Activated T-cell treated with anti-CD3 and anti-CD28 coated beads, Interleukin-2, amount 50 U/mL, for 24 hours (primary cell): ENCODE measurements around the gene NRXN3.
"Not testable (repeated sequence)": the region's sequence is repeated elsewhere in the genome, so short reads cannot be mapped to it uniquely, and the experiment has no call there.

ENCODE experiments used
- DNase-seq: peaks from one replicate; pipeline ENCODE4 v3.0.0-alpha.2; 2020
- H3K27ac Mint-ChIP-seq: 2 replicates; pipeline ENCODE4 v1.8.0; 2020; ENCODE audit warnings: mild to moderate bottlenecking, mixed read lengths
- H3K27me3 Mint-ChIP-seq: 2 replicates; pipeline ENCODE4 v1.8.0; 2020; ENCODE audit warnings: mixed read lengths
- H3K36me3 Mint-ChIP-seq: 2 replicates; pipeline ENCODE4 v1.8.0; 2020; ENCODE audit warnings: low read depth, mixed read lengths
- H3K4me1 Mint-ChIP-seq: 2 replicates; pipeline ENCODE4 v1.8.0; 2020; ENCODE audit warnings: low read depth, mixed read lengths
- H3K4me3 Mint-ChIP-seq: 2 replicates; pipeline ENCODE4 v1.8.0; 2020; ENCODE audit warnings: mild to moderate bottlenecking, moderate library complexity, mixed read lengths
- H3K9me3 Mint-ChIP-seq: 2 replicates; pipeline ENCODE4 v1.8.0; 2020; ENCODE audit warnings: mixed read lengths

The NRXN3 gene

DNA sequence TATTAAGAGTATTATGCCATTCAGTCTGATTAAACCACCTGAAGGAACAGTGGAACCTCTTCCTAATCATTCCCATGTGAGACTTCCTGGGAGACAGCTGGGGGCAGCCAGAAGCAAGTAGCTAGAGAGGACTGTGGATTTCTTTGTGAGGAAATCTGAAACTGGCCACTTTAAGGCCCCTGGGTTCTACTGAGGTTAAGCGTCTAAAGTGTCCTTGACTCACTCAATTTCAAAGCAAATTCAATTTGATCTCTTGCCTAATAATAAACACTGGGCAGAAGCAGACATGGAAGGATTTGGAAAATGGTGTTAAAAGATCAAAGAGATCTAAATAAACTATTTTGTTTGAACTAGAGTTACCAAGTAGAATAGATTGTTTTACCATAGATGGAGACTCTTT is 909.9 kb downstream of the NRXN3 start:
- no peaks in the 10 kb centered on the region for H3K9me3 Mint-ChIP-seq
- no peaks in the 10 kb centered on the region for H3K36me3 Mint-ChIP-seq
- H3K4me3 Mint-ChIP-seq = no peak overlapping the region
- no peak overlapping the region for H3K27ac Mint-ChIP-seq
- no peaks in the 10 kb centered on the region for H3K27me3 Mint-ChIP-seq
- no peak for DNase-seq
- no peaks in the 10 kb centered on the region for H3K4me1 Mint-ChIP-seq

GRCh38 chr14:79082883-79083282 is 912.7 kb downstream of the NRXN3 start:
- Mint-ChIP-seq H3K36me3 (no peaks in the 10 kb centered on the region), H3K4me1 (no peaks in the 10 kb centered on the region), H3K4me3 (no peak overlapping the region), H3K9me3 (no peaks in the 10 kb centered on the region), H3K27ac (no peak overlapping the region), H3K27me3 (no peaks in the 10 kb centered on the region)
- no peak for DNase-seq

- Mint-ChIP-seq H3K4me1 (no peaks in the 10 kb centered on the region), H3K4me3 (no peak overlapping the region), H3K27ac (no peak overlapping the region), H3K36me3 (no peaks in the 10 kb centered on the region), H3K27me3 (no peaks in the 10 kb centered on the region), H3K9me3 (no peaks in the 10 kb centered on the region)
- no peak for DNase-seq
These were observed 913.2 kb downstream of the NRXN3 start for GRCh38 chr14:79083356-79083755.

DNA sequence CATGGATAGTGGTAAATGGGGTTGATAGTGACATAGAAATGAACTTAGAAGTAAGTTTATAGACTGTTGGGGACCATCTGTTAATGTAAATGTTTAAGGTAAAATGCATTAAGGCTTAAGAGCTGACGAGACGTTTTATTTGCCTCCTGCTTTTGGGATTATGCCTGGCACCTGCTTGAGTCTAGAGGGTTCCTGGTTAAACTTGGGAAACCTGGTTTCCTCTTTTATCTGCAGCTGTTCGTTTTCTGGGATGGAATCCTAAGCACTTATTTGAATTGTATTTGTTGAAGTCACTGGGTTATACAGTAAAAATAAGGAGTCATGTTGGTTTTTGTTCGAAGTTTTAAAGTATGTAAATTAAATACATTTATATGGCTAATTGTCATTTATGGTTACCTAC is 914.7 kb downstream of the NRXN3 start:
- Mint-ChIP-seq H3K4me1 (no peaks in the 10 kb centered on the region), H3K4me3 (no peak overlapping the region), H3K27me3 (no peaks in the 10 kb centered on the region), H3K9me3 (no peaks in the 10 kb centered on the region), H3K36me3 (no peaks in the 10 kb centered on the region), H3K27ac (no peak overlapping the region)
- DNase-seq = no peak

- Mint-ChIP-seq H3K27me3 (no peaks in the 10 kb centered on the region), H3K36me3 (no peaks in the 10 kb centered on the region), H3K9me3 (no peaks in the 10 kb centered on the region), H3K4me3 (no peak overlapping the region), H3K27ac (no peak overlapping the region), H3K4me1 (no peaks in the 10 kb centered on the region)
- DNase-seq = no peak
These were observed 919.4 kb downstream of the NRXN3 start for GRCh38 chr14:79089576-79089975.

- Mint-ChIP-seq H3K36me3 (no peaks in the 10 kb centered on the region), H3K27me3 (no peaks in the 10 kb centered on the region), H3K27ac (no peak overlapping the region), H3K4me3 (no peak overlapping the region), H3K9me3 (no peaks in the 10 kb centered on the region), H3K4me1 (no peaks in the 10 kb centered on the region)
- no peak for DNase-seq
These were observed 920.5 kb downstream of the NRXN3 start for GRCh38 chr14:79090641-79091180.

DNA sequence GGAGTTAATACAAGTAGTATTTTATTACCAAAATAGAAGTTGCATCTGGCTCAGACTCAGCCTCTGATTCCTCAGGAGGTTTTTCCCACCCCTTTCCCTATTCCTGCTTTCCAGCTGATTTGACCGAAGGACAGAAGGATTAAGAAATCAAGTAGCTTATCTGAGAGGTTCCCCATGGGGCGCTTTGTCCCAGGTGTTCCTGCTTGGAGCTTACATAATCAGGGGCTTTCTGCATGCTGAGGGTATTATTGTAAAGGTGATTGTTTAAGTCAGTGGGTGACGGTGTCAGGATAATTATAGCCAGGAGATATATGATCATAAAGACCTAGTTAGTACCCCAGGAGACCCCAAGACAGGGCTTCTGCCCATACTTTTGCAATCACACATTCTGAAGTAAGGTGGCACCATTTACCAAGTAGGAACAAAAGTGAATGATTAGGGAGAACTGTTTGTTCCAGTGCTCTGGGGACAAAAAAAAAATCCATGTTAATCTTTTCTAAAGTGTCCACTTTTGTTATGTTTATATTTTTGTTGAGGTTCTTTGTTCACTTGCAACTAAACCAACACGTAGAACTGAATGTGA is 921.3 kb downstream of the NRXN3 start:
- no peak overlapping the region for H3K4me3 Mint-ChIP-seq
- no peaks in the 10 kb centered on the region for H3K27me3 Mint-ChIP-seq
- no peak for DNase-seq

DNA sequence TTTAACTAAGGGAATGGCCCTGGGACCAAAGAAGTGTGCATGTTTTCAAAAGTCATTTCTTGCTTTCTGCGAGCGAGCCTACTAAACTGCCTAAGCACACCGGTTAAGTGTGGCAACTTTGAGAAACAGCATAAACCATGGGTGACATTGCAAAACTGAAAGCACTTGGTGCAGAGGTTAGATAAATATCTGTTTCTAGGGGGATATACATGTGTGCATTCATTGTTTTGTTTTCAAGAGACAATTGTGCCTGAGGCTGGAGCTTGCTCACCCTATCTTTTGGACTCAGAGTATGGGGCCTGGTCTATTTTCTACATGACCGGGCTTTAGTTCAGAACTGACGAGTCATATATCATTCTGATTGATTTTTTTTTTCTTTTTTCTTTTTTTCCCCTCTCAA is 923.4 kb downstream of the NRXN3 start:
- H3K27ac Mint-ChIP-seq = no peak overlapping the region
- H3K36me3 Mint-ChIP-seq = no peaks in the 10 kb centered on the region
- no peaks in the 10 kb centered on the region for H3K4me1 Mint-ChIP-seq
- H3K9me3 Mint-ChIP-seq = no peaks in the 10 kb centered on the region
- no peak overlapping the region for H3K4me3 Mint-ChIP-seq
- no peak for DNase-seq
- H3K27me3 Mint-ChIP-seq = no peaks in the 10 kb centered on the region

More for the DNA sequence above, 921.3 kb downstream of the NRXN3 start:
- Mint-ChIP-seq H3K27ac (no peak overlapping the region), H3K4me1 (no peaks in the 10 kb centered on the region), H3K9me3 (no peaks in the 10 kb centered on the region), H3K36me3 (no peaks in the 10 kb centered on the region)

DNA sequence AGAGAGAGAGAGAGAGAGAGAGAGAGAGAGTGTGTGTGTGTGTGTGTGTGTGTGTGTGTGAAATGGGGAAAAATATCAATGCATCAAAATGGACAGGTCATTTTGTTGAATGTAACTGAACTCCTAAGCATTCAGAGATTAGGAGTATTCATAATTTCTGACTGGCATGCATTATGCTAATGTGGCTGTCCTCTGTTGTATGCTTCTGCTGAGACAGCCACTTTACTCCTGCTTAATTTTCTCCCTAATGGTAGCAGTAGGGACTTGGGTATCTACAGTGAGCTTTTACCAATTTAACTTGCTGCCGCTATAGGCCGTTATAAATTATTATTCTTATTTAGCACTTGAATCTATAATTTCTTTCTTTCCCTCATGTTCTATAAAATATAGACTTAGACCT is 924.8 kb downstream of the NRXN3 start:
- Mint-ChIP-seq H3K36me3 (no peaks in the 10 kb centered on the region), H3K9me3 (no peaks in the 10 kb centered on the region), H3K4me3 (no peak overlapping the region), H3K27me3 (no peaks in the 10 kb centered on the region), H3K4me1 (no peaks in the 10 kb centered on the region), H3K27ac (no peak overlapping the region)
- no peak for DNase-seq

DNA sequence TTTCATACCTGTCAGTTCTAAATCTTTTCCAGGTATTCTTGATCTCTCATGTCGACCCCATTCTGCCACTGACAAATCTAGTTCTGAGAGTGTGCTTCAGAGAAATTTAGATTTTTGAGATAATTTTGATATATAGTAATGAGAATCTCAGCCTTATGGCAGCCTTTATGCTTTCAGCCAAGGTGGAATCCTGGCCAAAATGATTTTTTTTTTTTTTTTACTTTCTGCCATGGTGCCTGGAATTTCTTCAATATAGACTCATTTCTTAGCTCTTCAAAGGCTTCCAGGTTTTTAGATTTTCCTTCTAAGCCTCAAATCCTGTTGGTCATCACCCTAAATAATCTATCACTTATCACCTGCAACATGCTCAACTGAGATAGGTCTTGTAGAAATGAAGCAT is 926.6 kb downstream of the NRXN3 start:
- H3K36me3 Mint-ChIP-seq = no peaks in the 10 kb centered on the region
- no peak overlapping the region for H3K27ac Mint-ChIP-seq
- no peaks in the 10 kb centered on the region for H3K27me3 Mint-ChIP-seq
- DNase-seq = no peak
- no peaks in the 10 kb centered on the region for H3K9me3 Mint-ChIP-seq
- H3K4me1 Mint-ChIP-seq = no peaks in the 10 kb centered on the region
- no peak overlapping the region for H3K4me3 Mint-ChIP-seq

- no peaks in the 10 kb centered on the region for H3K27me3 Mint-ChIP-seq
- H3K4me1 Mint-ChIP-seq = no peaks in the 10 kb centered on the region
- H3K36me3 Mint-ChIP-seq = no peaks in the 10 kb centered on the region
- H3K9me3 Mint-ChIP-seq = no peaks in the 10 kb centered on the region
- H3K27ac Mint-ChIP-seq = no peak overlapping the region
- no peak for DNase-seq
- no peak overlapping the region for H3K4me3 Mint-ChIP-seq
These were observed 928.2 kb downstream of the NRXN3 start for GRCh38 chr14:79098324-79098723.

DNA sequence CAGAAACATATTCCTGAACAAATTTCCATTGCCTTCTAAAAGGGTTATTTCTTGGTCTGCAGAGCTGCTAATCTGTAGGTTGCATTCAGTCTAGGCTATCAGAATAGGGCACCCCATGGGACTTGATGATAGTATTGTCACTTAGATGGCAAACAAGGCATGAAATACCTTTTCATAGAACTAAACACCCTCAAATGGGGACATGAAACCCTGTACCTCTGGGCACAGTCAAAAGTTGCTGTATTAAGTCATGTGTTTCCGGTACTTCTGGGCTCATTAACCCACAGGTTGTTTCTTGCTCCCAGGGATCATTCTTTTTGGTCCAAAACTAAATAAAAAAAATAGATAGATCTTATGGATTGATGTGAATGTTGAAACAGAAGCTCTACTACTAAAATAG is 930.4 kb downstream of the NRXN3 start:
- H3K4me3 Mint-ChIP-seq = no peak overlapping the region
- no peaks in the 10 kb centered on the region for H3K27me3 Mint-ChIP-seq
- H3K36me3 Mint-ChIP-seq = no peaks in the 10 kb centered on the region
- H3K4me1 Mint-ChIP-seq = no peaks in the 10 kb centered on the region
- DNase-seq = no peak
- H3K27ac Mint-ChIP-seq = no peak overlapping the region
- no peaks in the 10 kb centered on the region for H3K9me3 Mint-ChIP-seq

DNA sequence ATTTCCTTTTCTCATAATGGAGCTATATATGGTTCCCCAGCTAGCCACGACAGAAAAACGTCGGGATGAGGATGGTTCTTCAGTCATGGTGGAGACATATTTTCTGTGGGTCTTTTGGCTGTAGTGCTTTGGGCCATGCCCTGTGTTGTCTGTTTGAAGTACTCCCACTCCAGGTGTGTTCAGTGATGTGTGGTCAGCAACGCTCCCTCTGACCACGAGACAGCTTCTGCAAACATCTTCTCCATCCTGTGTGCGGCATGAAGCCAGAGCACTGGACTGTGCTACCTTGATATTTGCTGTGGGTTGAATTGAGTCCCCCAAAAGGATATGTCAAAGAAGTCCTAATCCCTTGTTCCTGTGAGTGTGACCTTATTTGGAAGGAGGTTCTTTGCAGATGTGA is 931.2 kb downstream of the NRXN3 start:
- no peaks in the 10 kb centered on the region for H3K27me3 Mint-ChIP-seq
- H3K9me3 Mint-ChIP-seq = no peaks in the 10 kb centered on the region
- H3K4me3 Mint-ChIP-seq = no peak overlapping the region
- no peaks in the 10 kb centered on the region for H3K4me1 Mint-ChIP-seq
- H3K36me3 Mint-ChIP-seq = no peaks in the 10 kb centered on the region
- no peak overlapping the region for H3K27ac Mint-ChIP-seq
- DNase-seq = no peak

DNA sequence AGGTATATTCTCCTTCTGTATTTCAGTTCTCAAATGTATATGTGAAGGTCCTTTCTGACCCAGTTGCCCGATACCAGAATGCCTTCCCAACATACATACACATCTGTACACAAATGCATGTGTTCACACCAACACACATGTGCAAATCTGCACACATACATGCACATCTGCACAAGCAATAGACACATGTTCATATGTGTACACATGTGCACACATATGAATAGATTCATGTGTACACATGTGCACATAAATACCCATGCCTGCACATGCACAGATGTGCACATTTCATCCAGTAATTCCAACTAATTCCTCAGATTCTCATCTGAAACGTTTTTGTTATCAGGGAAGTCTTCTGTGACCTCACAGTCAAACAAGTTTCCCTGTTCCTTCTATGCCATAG is 933.6 kb downstream of the NRXN3 start:
- no peaks in the 10 kb centered on the region for H3K36me3 Mint-ChIP-seq
- no peak overlapping the region for H3K4me3 Mint-ChIP-seq
- no peaks in the 10 kb centered on the region for H3K27me3 Mint-ChIP-seq
- DNase-seq = no peak
- H3K27ac Mint-ChIP-seq = no peak overlapping the region
- no peaks in the 10 kb centered on the region for H3K4me1 Mint-ChIP-seq
- no peaks in the 10 kb centered on the region for H3K9me3 Mint-ChIP-seq

GRCh38 chr14:79110564-79110963 is 940.4 kb downstream of the NRXN3 start:
- H3K4me3 Mint-ChIP-seq, H3K36me3 Mint-ChIP-seq: not testable (repeated sequence)

GRCh38 chr14:79111987-79112501 is 941.9 kb downstream of the NRXN3 start:
- no peaks in the 10 kb centered on the region for H3K27me3 Mint-ChIP-seq
- no peaks in the 10 kb centered on the region for H3K4me1 Mint-ChIP-seq
- H3K4me3 Mint-ChIP-seq = no peak overlapping the region
- no peaks in the 10 kb centered on the region for H3K36me3 Mint-ChIP-seq
- peaks cover 5% of the 10 kb centered on the region for H3K9me3 Mint-ChIP-seq
- DNase-seq = no peak
- no peak overlapping the region for H3K27ac Mint-ChIP-seq

More at GRCh38 chr14:79110564-79110963, 940.4 kb downstream of the NRXN3 start:
- not testable (repeated sequence) for DNase-seq, H3K27me3 Mint-ChIP-seq, H3K4me1 Mint-ChIP-seq, H3K27ac Mint-ChIP-seq, H3K9me3 Mint-ChIP-seq
